Karpas-422 (cell line): Measurements from ENCODE around the gene JUND. TPM values are rescaled to one million over a fixed set of nuclear protein-coding genes. Genes with fewer than 3 reads are reported as not detected.

ENCODE experiments used
- DNase-seq: peaks from one replicate; pipeline ENCODE4 v3.0.0-alpha.2; 2015
- H2AFZ ChIP-seq: fragments of 200-600 bp; sonication (generic); 2 replicates; pipeline ENCODE4 v1.6.1; 2014; ENCODE audit warnings: antibody characterized with exemption, low read length, mixed read lengths
- H3K27ac ChIP-seq: fragments of 200-600 bp; sonication (generic); 2 replicates; pipeline ENCODE4 v1.5.1; 2014; ENCODE audit warnings: mild to moderate bottlenecking, low read length, moderate library complexity
- H3K27me3 ChIP-seq: fragments of 200-600 bp; sonication (generic); 2 replicates; pipeline ENCODE4 v1.6.1; 2014; ENCODE audit warnings: low read length, mixed read lengths
- H3K36me3 ChIP-seq: fragments of 200-600 bp; sonication (generic); 2 replicates; pipeline ENCODE4 v1.6.1; 2014; ENCODE audit warnings: low read length, mixed read lengths; ENCODE audit not compliant: insufficient read depth
- H3K4me1 ChIP-seq: fragments of 200-600 bp; sonication (generic); 2 replicates; pipeline ENCODE4 v1.6.1; 2014; ENCODE audit warnings: mild to moderate bottlenecking, low read length, mixed read lengths
- H3K4me2 ChIP-seq: fragments of 200-600 bp; sonication (generic); 2 replicates; pipeline ENCODE4 v1.6.1; 2014; ENCODE audit warnings: low read length, low read depth, mild to moderate bottlenecking; ENCODE audit not compliant: poor library complexity, severe bottlenecking
- H3K4me3 ChIP-seq: fragments of 200-600 bp; sonication (generic); 2 replicates; pipeline ENCODE4 v1.5.1; 2014; ENCODE audit warnings: mild to moderate bottlenecking, antibody characterized with exemption, low read length, mixed read lengths
- H3K79me2 ChIP-seq: fragments of 200-600 bp; sonication (generic); 2 replicates; pipeline ENCODE4 v1.6.1; 2014; ENCODE audit warnings: mild to moderate bottlenecking, low read length, mixed read lengths
- H3K9ac ChIP-seq: fragments of 200-600 bp; sonication (generic); 2 replicates; pipeline ENCODE4 v1.6.0; 2014; ENCODE audit warnings: low read length
- H3K9me2 ChIP-seq: fragments of 200-600 bp; sonication (generic), shearing (Covaris generic); replicated peaks from 2 replicates; pipeline ENCODE4 v1.6.0; 2014; ENCODE audit warnings: mild to moderate bottlenecking, low read length, moderate library complexity; ENCODE audit not compliant: insufficient read depth
- H3K9me3 ChIP-seq: fragments of 300-700, 200-600 bp; sonication (generic); 2 replicates; pipeline ENCODE4 v1.6.1; 2014; ENCODE audit warnings: low read length, mixed read lengths
- H4K20me1 ChIP-seq: fragments of 200-600 bp; sonication (generic); 2 replicates; pipeline ENCODE4 v1.6.1; 2014; ENCODE audit warnings: mild to moderate bottlenecking, antibody characterized with exemption, low read length, low read depth; ENCODE audit not compliant: insufficient read depth
- total RNA-seq: library from RNA; depleted of rRNA; stranded (reverse); fragments of >200 nt; shearing (Covaris generic); gene quantifications from 2 replicates; pipeline ENCODE4 v1.2.3, GENCODE V29; 2014; ENCODE audit warnings: low replicate concordance

The JUND gene
- total RNA-seq, 1 experiment from 2014 or later, result 69.5 TPM

DNA sequence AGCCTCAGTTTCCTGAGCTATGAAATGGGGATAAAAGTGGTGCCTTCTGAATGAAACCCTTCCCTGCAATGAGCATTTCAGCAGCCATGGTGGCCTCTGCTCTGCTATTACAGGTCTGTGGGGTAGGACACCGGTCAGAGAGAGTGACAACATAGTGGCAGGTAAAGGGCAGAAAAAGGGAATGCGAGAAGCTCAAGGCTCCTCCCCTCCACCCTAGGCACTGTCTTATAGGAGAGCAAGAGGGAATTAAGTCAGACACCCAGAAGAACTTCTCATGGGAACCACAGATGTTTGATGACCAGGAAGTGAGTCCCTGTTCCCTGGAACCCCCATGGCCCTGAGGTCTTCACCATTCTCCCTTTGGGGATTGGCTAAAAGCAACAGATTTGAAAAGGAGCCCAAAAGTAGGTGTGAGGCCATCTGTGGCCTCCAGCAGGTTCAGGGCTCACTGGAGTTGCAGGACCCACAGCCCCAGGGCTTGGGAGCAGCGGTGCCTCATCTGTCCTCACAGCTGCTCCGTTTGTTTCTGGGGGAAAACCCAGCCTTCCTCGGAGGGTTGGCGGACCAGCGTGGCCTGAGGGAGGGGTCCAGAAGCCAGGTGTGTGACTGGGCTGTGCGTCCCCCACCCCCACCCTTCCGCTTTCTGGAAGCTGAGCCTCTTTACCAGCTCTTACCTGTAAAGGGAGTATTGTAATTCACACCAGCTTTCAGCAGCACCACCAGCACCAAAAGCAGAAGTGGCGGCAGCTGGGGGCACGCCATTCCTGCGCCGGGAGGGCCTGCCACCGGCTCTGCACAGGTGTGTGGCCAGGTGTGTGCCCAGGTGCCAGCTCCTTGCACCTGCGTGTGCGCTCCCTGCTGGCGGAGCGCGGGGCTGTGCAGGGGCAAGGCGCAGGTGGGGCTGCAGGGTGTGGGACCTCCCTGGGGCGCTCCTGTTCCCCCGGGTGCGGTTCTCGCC lies 26.6 kb downstream of the JUND start:
- Histone ChIP-seq H3K27me3 (no peaks in the 10 kb centered on the region), H3K4me3 (no peak overlapping the region), H4K20me1 (peaks cover 4% of the 10 kb centered on the region; the same call in 1 of the 2 replicates), H3K4me1 (peaks cover 6% of the 10 kb centered on the region), H3K79me2 (no peaks in the 10 kb centered on the region), H2AFZ (no peak overlapping the region), H3K4me2 (no peak overlapping the region), H3K9me3 (no peaks in the 10 kb centered on the region), H3K9ac (no peak overlapping the region), H3K27ac (no peak overlapping the region), H3K9me2 (no peaks in the 10 kb centered on the region), H3K36me3 (no peaks in the 10 kb centered on the region)
- peak; percentile 57 for DNase-seq

DNA sequence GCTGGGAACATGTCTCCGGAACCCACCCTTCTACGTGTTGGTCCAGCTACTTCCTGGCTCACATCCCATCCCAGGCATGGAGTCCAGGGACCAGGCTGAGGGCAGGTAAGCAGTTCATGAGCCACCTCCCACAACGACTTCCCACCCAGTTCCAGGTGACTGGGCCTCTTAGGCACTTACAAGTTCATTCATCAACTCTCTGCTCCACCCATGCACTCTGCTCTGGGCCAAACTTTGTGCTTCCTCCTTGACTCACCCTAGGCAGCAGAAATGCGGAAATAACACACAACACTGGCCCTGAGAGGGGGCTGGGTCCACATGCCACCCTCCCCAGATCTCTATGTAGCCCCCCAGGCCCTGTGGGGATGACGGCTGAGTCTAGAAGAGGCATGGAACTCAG lies 27.7 kb downstream of the JUND start:
- peaks cover 6% of the 10 kb centered on the region for H3K4me1 ChIP-seq
- no peak overlapping the region for H3K9ac ChIP-seq
- H3K27me3 ChIP-seq, result no peaks in the 10 kb centered on the region
- no peak overlapping the region for H3K27ac ChIP-seq
- H4K20me1 ChIP-seq, result peaks cover 4% of the 10 kb centered on the region; the same call in 1 of the 2 replicates
- H3K79me2 ChIP-seq, result no peaks in the 10 kb centered on the region
- H3K9me3 ChIP-seq, result no peaks in the 10 kb centered on the region
- H3K9me2 ChIP-seq, result no peaks in the 10 kb centered on the region
- no peak overlapping the region for H3K4me2 ChIP-seq
- H3K36me3 ChIP-seq, result no peaks in the 10 kb centered on the region
- no peak overlapping the region for H2AFZ ChIP-seq
- no peak overlapping the region for H3K4me3 ChIP-seq
- DNase-seq, result peak; percentile 65

DNA sequence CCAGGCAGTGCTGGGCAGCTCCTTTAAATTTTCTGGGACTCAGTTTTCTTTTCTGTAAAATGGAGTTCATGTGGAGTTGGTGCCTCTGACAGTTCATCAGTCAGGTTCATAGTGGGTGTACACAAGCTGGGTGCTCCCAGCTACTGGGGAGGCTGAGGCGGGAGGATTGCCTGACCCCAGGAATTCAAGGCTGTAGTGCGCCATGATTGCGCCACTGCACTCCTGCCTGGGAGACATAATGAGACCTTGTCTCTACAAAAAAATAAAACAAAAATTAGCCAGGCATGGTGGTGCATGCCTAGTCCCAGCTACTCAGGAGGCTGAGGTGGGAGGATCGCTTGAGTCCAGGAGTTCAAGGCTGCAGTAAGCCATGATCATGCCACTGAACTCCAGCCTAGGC lies 28.3 kb downstream of the JUND start:
- H3K4me2 ChIP-seq, result no peak overlapping the region

DNA sequence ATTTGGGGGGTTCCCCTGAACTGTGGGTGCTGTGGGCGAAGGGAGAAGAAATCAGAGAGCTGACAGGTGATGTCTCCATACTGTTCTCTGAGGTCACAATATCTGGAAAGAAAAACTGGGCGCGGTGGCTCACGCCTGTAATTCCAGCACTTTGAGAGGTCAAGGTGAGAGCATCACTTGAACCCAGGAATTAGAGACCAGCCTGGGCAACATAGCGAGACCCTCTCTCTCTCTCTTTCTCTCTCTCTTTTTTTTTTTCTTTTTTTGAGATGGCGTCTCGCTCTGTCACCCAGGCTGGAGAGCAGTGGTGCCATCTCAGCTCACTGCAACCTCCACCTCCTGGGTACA lies 29.1 kb downstream of the JUND start:
- Histone ChIP-seq H3K4me3 (no peak overlapping the region), H3K9ac (no peak overlapping the region), H2AFZ (no peak overlapping the region), H3K4me1 (peaks cover 6% of the 10 kb centered on the region), H3K27me3 (no peaks in the 10 kb centered on the region), H3K9me2 (no peaks in the 10 kb centered on the region), H3K27ac (no peak overlapping the region), H4K20me1 (peaks cover 4% of the 10 kb centered on the region; the same call in 1 of the 2 replicates), H3K36me3 (no peaks in the 10 kb centered on the region), H3K79me2 (no peaks in the 10 kb centered on the region), H3K9me3 (no peaks in the 10 kb centered on the region), H3K4me2 (no peak overlapping the region)
- no peak for DNase-seq

More for the DNA sequence above, 28.3 kb downstream of the JUND start:
- Histone ChIP-seq H3K36me3 (no peaks in the 10 kb centered on the region), H4K20me1 (peaks cover 4% of the 10 kb centered on the region; the same call in 1 of the 2 replicates), H3K4me1 (peaks cover 6% of the 10 kb centered on the region), H3K4me3 (no peak overlapping the region), H3K9ac (no peak overlapping the region), H3K79me2 (no peaks in the 10 kb centered on the region), H3K9me2 (no peaks in the 10 kb centered on the region), H3K27me3 (no peaks in the 10 kb centered on the region), H3K9me3 (no peaks in the 10 kb centered on the region), H2AFZ (no peak overlapping the region), H3K27ac (no peak overlapping the region)
- DNase-seq, result no peak

DNA sequence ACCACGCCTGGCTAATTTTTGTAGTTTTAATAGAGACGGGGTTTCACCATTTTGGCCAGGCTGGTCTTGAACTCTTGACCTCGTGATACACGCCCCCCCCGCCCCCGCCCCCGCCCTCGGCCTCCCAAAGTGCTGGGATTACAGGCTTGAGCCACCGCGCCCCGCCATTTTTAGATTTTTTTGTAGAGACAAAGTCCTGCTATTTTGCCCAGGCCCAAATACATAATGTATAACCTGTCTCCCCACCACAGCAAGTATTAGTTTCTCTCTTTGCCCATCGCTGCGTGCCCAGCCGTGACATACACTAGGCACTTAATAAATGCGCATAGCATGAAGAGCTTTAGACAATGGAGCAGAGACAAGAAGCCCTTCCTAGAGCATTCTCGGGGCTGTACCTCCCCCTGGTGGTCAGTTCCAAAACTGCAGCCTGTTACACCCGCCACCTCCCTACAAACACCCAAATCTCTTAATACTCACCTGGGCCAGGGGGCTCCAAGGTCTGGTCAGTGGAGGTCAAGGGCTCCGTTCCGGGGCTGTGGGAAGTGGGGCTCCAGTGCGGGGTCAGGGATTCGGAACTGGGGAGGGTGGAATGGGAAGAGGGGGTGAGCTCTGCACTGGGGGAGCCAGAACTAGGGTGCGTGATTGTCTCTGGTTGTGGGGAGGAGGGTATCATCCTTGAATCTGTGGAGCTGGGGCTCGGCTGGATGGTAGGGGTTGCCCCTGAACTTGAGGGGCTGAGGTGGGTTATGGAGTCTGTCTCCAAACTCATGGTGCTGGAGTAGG lies 29.6 kb downstream of the JUND start:
- no peak overlapping the region for H3K9ac ChIP-seq
- peaks cover 6% of the 10 kb centered on the region for H3K4me1 ChIP-seq
- no peaks in the 10 kb centered on the region for H3K27me3 ChIP-seq
- no peaks in the 10 kb centered on the region for H3K9me3 ChIP-seq
- no peaks in the 10 kb centered on the region for H3K79me2 ChIP-seq
- H3K9me2 ChIP-seq, result no peaks in the 10 kb centered on the region
- H3K36me3 ChIP-seq, result no peaks in the 10 kb centered on the region
- H3K27ac ChIP-seq, result no peak overlapping the region
- H4K20me1 ChIP-seq, result peaks cover 1% of the 10 kb centered on the region; the same call in 1 of the 2 replicates
- H2AFZ ChIP-seq, result no peak overlapping the region
- H3K4me3 ChIP-seq, result no peak overlapping the region
- H3K4me2 ChIP-seq, result no peak overlapping the region
- DNase-seq, result peak; percentile 92

DNA sequence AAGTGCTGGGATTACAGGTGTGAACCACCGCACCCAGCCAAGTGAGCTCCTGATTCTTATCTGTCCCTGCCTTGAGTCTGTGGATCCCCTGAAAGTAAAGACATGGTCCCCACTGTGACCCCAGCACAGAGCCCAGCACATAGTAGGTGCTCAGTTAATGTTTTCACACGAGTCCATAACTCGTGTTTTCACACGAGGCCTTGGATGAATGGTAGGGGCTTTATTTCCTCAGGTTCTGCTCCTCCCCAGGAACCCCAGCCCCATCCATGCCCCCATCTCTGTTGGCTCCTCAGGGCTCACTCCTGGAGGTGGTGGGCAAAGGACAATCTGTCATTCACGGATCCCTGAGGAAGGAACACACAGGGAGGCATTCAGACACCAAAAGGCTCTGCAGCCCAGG lies 31.6 kb downstream of the JUND start:
- H3K36me3 ChIP-seq, result no peaks in the 10 kb centered on the region
- no peak overlapping the region for H3K4me2 ChIP-seq
- H2AFZ ChIP-seq, result no peak overlapping the region
- H3K79me2 ChIP-seq, result no peaks in the 10 kb centered on the region
- no peak for DNase-seq
- H4K20me1 ChIP-seq, result no peaks in the 10 kb centered on the region; the same call in 1 of the 2 replicates
- H3K4me1 ChIP-seq, result peaks cover 6% of the 10 kb centered on the region
- no peak overlapping the region for H3K4me3 ChIP-seq
- H3K9me2 ChIP-seq, result no peaks in the 10 kb centered on the region
- no peaks in the 10 kb centered on the region for H3K27me3 ChIP-seq
- H3K9me3 ChIP-seq, result no peaks in the 10 kb centered on the region
- H3K27ac ChIP-seq, result no peak overlapping the region
- no peak overlapping the region for H3K9ac ChIP-seq

DNA sequence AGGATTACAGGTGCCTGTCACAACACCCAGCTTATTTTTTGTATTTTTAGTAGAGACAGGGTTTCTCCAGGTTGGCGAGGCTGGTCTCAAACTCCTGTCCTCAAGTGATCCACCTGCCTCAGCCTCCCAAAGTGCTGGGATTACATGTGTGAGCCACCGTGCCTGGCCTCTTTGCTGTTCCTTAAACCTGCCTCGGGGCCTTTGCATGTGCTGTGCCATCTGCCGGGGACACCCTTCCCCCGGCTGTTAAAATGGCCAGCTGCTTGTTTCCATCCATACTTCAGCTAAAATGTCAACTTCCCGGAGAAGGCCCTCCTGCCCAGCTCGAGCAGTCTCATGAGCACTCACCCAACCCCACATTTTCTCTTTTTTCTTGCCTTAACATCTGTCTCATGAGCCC lies 36.1 kb downstream of the JUND start:
- Histone ChIP-seq H3K79me2 (no peaks in the 10 kb centered on the region), H3K9me2 (no peaks in the 10 kb centered on the region), H3K27ac (no peak overlapping the region), H2AFZ (no peak overlapping the region), H3K9me3 (no peaks in the 10 kb centered on the region), H3K4me2 (no peak overlapping the region), H4K20me1 (no peaks in the 10 kb centered on the region), H3K36me3 (no peaks in the 10 kb centered on the region), H3K4me3 (no peak overlapping the region), H3K9ac (no peak overlapping the region), H3K4me1 (no peaks in the 10 kb centered on the region), H3K27me3 (no peaks in the 10 kb centered on the region)
- DNase-seq, result no peak

DNA sequence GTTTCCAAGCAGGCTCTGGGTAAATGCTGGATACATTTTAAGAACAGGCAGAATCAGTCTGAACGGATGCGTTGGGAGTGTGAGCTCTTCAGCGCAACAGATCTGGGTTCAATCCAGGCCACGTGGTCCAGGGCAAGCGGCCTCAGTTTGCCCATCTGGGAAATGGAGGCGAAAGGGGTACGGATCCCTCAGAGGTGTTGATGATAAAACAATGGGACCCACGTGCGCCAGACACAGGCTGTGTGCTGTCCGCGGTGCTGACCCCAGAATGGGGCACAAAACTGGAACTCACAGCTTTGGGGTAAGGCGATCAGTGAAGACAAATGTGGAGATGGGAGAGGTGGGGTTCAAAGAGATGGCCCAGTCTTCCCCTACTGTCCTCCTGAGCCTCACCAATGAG lies 42.1 kb downstream of the JUND start:
- H3K36me3 ChIP-seq, result no peaks in the 10 kb centered on the region
- no peak overlapping the region for H3K9ac ChIP-seq
- H3K27me3 ChIP-seq, result no peaks in the 10 kb centered on the region
- H3K9me2 ChIP-seq, result no peaks in the 10 kb centered on the region
- no peak overlapping the region for H2AFZ ChIP-seq
- no peak overlapping the region for H3K4me2 ChIP-seq
- H3K4me3 ChIP-seq, result no peak overlapping the region
- H3K79me2 ChIP-seq, result no peaks in the 10 kb centered on the region
- DNase-seq, result peak; percentile 53
- H3K27ac ChIP-seq, result no peak overlapping the region
- H3K9me3 ChIP-seq, result no peaks in the 10 kb centered on the region
- no peaks in the 10 kb centered on the region for H3K4me1 ChIP-seq
- H4K20me1 ChIP-seq, result no peaks in the 10 kb centered on the region
